HCT116 (cell line): ENCODE measurements around the gene GLT6D1. TPM values are rescaled to one million over a fixed set of nuclear protein-coding genes. Genes with fewer than 3 reads are reported as not detected.

ENCODE experiments used
- ATAC-seq: fragments of 200-7000 bp; cut with Tn5 transposase; 2 replicates; pipeline ENCODE4 v1.9.1; 2020; ENCODE audit warnings: mild to moderate bottlenecking, moderate library complexity
- BruUV-seq: library from RNA; stranded (reverse); fragments of 400-500 nt; replicated peaks from 2 replicates; lab custom pipeline; 2021; lab: Mats Ljungman, UMichigan
- CTCF ChIA-PET: fragments of 300-600 bp; sonication (Branson Sonifier 250); formaldehyde crosslinking; loops from one replicate; lab custom pipeline; 2021; ENCODE audit warnings: antibody characterized with exemption; lab: Charles Lee
- POLR2A ChIA-PET: fragments of 300-600, 350-600 bp; sonication (Branson Sonifier 250); formaldehyde crosslinking; loops from one replicate; lab custom pipeline; 2021; ENCODE audit warnings: antibody characterized with exemption; lab: Charles Lee
- RAD21 ChIA-PET, 2 experiments: fragments of 300-600 bp; sonication (Branson Sonifier 250); formaldehyde crosslinking; loops; one replicate each; lab custom pipeline; 2023; ENCODE audit warnings: low total read pairs in 2 of 2; ENCODE audit not compliant: uncharacterized antibody in 2 of 2, unreplicated experiment in 2 of 2, low non-redundant PET in 1 of 2; lab: Charles Lee
- DNase-seq: peaks from one replicate; pipeline ENCODE4 v3.0.0-alpha.2; 2010; ENCODE audit warnings: low read depth, low spot score
- H2AFZ ChIP-seq: fragments of 200-600 bp; shearing (Covaris generic), sonication (generic); 2 replicates; pipeline ENCODE4 v1.6.1; 2017; ENCODE audit warnings: low read depth, mixed run types, mixed read lengths, antibody characterized with exemption, low read length; ENCODE audit not compliant: poor library complexity, severe bottlenecking
- H3K27ac ChIP-seq: 2 replicates; pipeline ENCODE4 v1.5.1; 2012; ENCODE audit warnings: low read depth, low read length
- H3K27me3 ChIP-seq: fragments of 200-600 bp; sonication (generic); 2 replicates; pipeline ENCODE4 v1.6.1; 2016; ENCODE audit warnings: mixed run types, low read length, mixed read lengths; ENCODE audit not compliant: insufficient read depth
- H3K36me3 ChIP-seq, 2 experiments: fragments of 200-500 bp in 1 of 2; fragments of 200-600 bp in 1 of 2; sonication (Bioruptor generic) in 1 of 2; sonication (generic) in 1 of 2; 2 replicates each; pipeline versions ENCODE4 v1.5.1 to v1.6.1; 2014 to 2016; ENCODE audit warnings: low read length in 2 of 2, inconsistent platforms in 1 of 2, mixed read lengths in 1 of 2, mixed run types in 1 of 2; ENCODE audit not compliant: insufficient read depth in 2 of 2, control insufficient read depth in 1 of 2
- H3K4me1 ChIP-seq, 2 experiments: fragments of 200-600 bp in 1 of 2; sonication (generic) in 1 of 2; 2 replicates each; pipeline versions ENCODE4 v1.5.1 to v1.6.1; 2012 to 2017; ENCODE audit warnings: low read length in 2 of 2, inconsistent platforms in 1 of 2, mild to moderate bottlenecking in 1 of 2, mixed read lengths in 1 of 2, mixed run types in 1 of 2, moderate library complexity in 1 of 2; ENCODE audit not compliant: insufficient read depth in 2 of 2, control insufficient read depth in 1 of 2
- H3K4me2 ChIP-seq: fragments of 200-600 bp; sonication (generic); 2 replicates; pipeline ENCODE4 v1.6.1; 2017; ENCODE audit warnings: mixed run types, low read length, mixed read lengths
- H3K4me3 ChIP-seq, 2 experiments: fragments of 200-600 bp in 1 of 2; sonication (generic) in 1 of 2; replicated peaks in 1 of 2; 2 replicates each; pipeline ENCODE4 v1.5.1; 2011 to 2016; ENCODE audit warnings: low read length in 2 of 2, control low read depth in 1 of 2, low read depth in 1 of 2, mild to moderate bottlenecking in 1 of 2, mixed read lengths in 1 of 2, mixed run types in 1 of 2
- H3K79me2 ChIP-seq: fragments of 200-600 bp; sonication (generic); 2 replicates; pipeline ENCODE4 v1.6.1; 2017; ENCODE audit warnings: mild to moderate bottlenecking, mixed run types, low read length, moderate library complexity, mixed read lengths; ENCODE audit not compliant: insufficient read depth
- H3K9ac ChIP-seq: fragments of 200-600 bp; sonication (generic); 2 replicates; pipeline ENCODE4 v1.6.1; 2016; ENCODE audit warnings: low read length, mixed read lengths
- H3K9me2 ChIP-seq: fragments of 200-600 bp; sonication (generic), shearing (Covaris generic); 2 replicates; pipeline ENCODE4 v1.6.1; 2017; ENCODE audit warnings: mixed run types, mild to moderate bottlenecking, moderate library complexity; ENCODE audit not compliant: insufficient read depth
- H3K9me3 ChIP-seq, 2 experiments: fragments of 200-500 bp in 1 of 2; fragments of 200-600 bp in 1 of 2; sonication (Bioruptor generic) in 1 of 2; sonication (generic) in 1 of 2; 2 replicates each; pipeline ENCODE4 v1.6.1; 2014 to 2017; ENCODE audit warnings: low read length in 2 of 2, mixed read lengths in 2 of 2, inconsistent platforms in 1 of 2, low read depth in 1 of 2, mild to moderate bottlenecking in 1 of 2, mixed run types in 1 of 2, moderate library complexity in 1 of 2; ENCODE audit not compliant: control insufficient read depth in 1 of 2, insufficient read depth in 1 of 2
- H4K20me1 ChIP-seq: fragments of 200-600 bp; sonication (generic), shearing (Covaris generic); 2 replicates; pipeline ENCODE4 v1.6.1; 2017; ENCODE audit warnings: mixed run types, mild to moderate bottlenecking, moderate library complexity; ENCODE audit not compliant: insufficient read depth
- ATF3 ChIP-seq: IDR thresholded peaks from 2 replicates; pipeline ENCODE4 v1.6.1; 2012
- CEBPB ChIP-seq: IDR thresholded peaks from 2 replicates; pipeline ENCODE4 v1.6.1; 2012; ENCODE audit warnings: low read depth
- CTCF ChIP-seq, 3 experiments: fragments of 200-600 bp in 1 of 3; sonication (generic) in 1 of 3; IDR thresholded peaks in 2 of 3; conservative IDR thresholded peaks in 1 of 3; 2 replicates each; pipeline ENCODE4 v1.5.1; 2012 to 2017; ENCODE audit warnings: low read depth in 2 of 3, low read length in 2 of 3, antibody characterized with exemption in 1 of 3, borderline replicate concordance in 1 of 3, control low read depth in 1 of 3, mild to moderate bottlenecking in 1 of 3, mixed read lengths in 1 of 3, mixed run types in 1 of 3, moderate library complexity in 1 of 3; ENCODE audit not compliant: insufficient read depth in 1 of 3
- REST ChIP-seq: IDR thresholded peaks from 2 replicates; pipeline ENCODE4 v1.6.1; 2012; ENCODE audit warnings: low read depth
- SRF ChIP-seq: IDR thresholded peaks from 2 replicates; pipeline ENCODE4 v1.6.1; 2012; ENCODE audit warnings: low read depth
- ZBTB33 ChIP-seq: IDR thresholded peaks from 2 replicates; pipeline ENCODE4 v1.6.1; 2011; ENCODE audit warnings: mild to moderate bottlenecking, low read length, moderate library complexity; ENCODE audit not compliant: insufficient replicate concordance; ENCODE audit errors: extremely low read depth
- ZFX ChIP-seq: fragments of 450-650 bp; IDR thresholded peaks from 2 replicates; pipeline ENCODE4 v1.6.1; 2017
- ZNF274 ChIP-seq: fragments of 200-500 bp; sonication (Bioruptor generic); IDR thresholded peaks from 2 replicates; pipeline ENCODE4 v1.6.1; 2014; ENCODE audit warnings: mild to moderate bottlenecking, low read depth, low read length, inconsistent platforms
- intact Hi-C: fragments of 100-400 bp; cut with micrococcal nuclease; formaldehyde crosslinking; loops from 2 replicates; pipeline ENCODE4 v1.10.0; 2022
- total RNA-seq: library from RNA; stranded (reverse); gene quantifications from one replicate; pipeline ENCODE4 v1.2.1, GENCODE V29; 2021; ENCODE audit not compliant: unreplicated experiment

The GLT6D1 gene
- total RNA-seq, 1 experiment from 2014 or later = not detected

GRCh38 chr9:135660407-135660806 is 21.1 kb upstream of the GLT6D1 start:
- Histone ChIP-seq H3K4me2 (no peak overlapping the region), H4K20me1 (no peaks in the 10 kb centered on the region), H3K4me1 (no peaks in the 10 kb centered on the region), H3K9me3 (no peaks in the 10 kb centered on the region), H3K27ac (no peak overlapping the region), H3K27me3 (peaks cover 3% of the 10 kb centered on the region; the same call in 1 of the 2 replicates), H2AFZ (no peak overlapping the region), H3K79me2 (no peaks in the 10 kb centered on the region), H3K9me2 (no peaks in the 10 kb centered on the region), H3K36me3 (no peaks in the 10 kb centered on the region), H3K9ac (no peak overlapping the region), H3K4me3 (no peak overlapping the region)
- ChIA-PET RAD21 (no interaction called here), POLR2A (no interaction called here), CTCF (no interaction called here)
- BruUV-seq = no TSS peak
- DNase-seq (no peak), ATAC-seq (no peak)
- TF ChIP-seq ZFX (no peak), REST (no peak), ZNF274 (no peak), CEBPB (no peak), ATF3 (no peak), ZBTB33 (no peak), CTCF (IDR thresholded peaks at IDR 0.05 in 2 of 3, conservative IDR thresholded peaks at IDR 0.05 in 1 of 3; ENCODE audit: borderline replicate concordance in 1 of 3, insufficient read depth in 1 of 3, low read depth in 2 of 3, low read length in 2 of 3) (no peak), SRF (no peak)
- intact Hi-C loops = no loop called here
